Measurements from ENCODE around the gene CRYZ. TPM values are rescaled to one million over a fixed set of nuclear protein-coding genes. Genes with fewer than 3 reads are reported as not detected.

CRYZ gene
- total and polyA plus RNA-seq, 2 of the 8 experiments (the other 6 are each of a cell fraction or from before 2014, with no cell fraction given) = 20.5 to 43.8 TPM

GRCh38 chr1:74699331-74699730 lies 33.5 kb downstream of the CRYZ start (continued):
- TF ChIP-seq RNF2 (IDR thresholded peaks at IDR 0.05; ENCODE audit: borderline replicate concordance, low read depth, low read length, missing control alignments, poor library complexity, severe bottlenecking) (no peak), SRF (IDR thresholded peaks at IDR 0.05; ENCODE audit: low read depth, low read length) (no peak), SIX5 (IDR thresholded peaks at IDR 0.05; ENCODE audit: low read depth, low read length) (no peak), KDM5A (IDR thresholded peaks at IDR 0.05; ENCODE audit: low read length) (no peak), GABPA (IDR thresholded peaks at IDR 0.05; ENCODE audit: borderline replicate concordance, insufficient read depth, low read length) (no peak), SIRT6 (IDR thresholded peaks at IDR 0.05; ENCODE audit: low read length) (no peak), BRCA1 (IDR thresholded peaks at IDR 0.05; ENCODE audit: low read depth, low read length) (no peak)
